Cerebellar cortex (tissue), 1 donor: Measurements from ENCODE around the gene POF1B.
A peak's percentile ranks its signal among the peaks of the same experiment; 100 is the strongest.
"Not testable (repeated sequence)": the region's sequence is repeated elsewhere in the genome, so short reads cannot be mapped to it uniquely, and the experiment has no call there.

Experiments used
- DNase-seq: peaks from one replicate; pipeline ENCODE4 v3.0.0-alpha.2; 2015; ENCODE audit warnings: low spot score

The POF1B gene, protein sequence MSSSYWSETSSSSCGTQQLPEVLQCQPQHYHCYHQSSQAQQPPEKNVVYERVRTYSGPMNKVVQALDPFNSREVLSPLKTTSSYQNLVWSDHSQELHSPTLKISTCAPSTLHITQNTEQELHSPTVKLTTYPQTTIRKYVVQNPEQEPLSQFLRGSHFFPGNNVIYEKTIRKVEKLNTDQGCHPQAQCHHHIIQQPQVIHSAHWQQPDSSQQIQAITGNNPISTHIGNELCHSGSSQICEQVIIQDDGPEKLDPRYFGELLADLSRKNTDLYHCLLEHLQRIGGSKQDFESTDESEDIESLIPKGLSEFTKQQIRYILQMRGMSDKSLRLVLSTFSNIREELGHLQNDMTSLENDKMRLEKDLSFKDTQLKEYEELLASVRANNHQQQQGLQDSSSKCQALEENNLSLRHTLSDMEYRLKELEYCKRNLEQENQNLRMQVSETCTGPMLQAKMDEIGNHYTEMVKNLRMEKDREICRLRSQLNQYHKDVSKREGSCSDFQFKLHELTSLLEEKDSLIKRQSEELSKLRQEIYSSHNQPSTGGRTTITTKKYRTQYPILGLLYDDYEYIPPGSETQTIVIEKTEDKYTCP

DNA sequence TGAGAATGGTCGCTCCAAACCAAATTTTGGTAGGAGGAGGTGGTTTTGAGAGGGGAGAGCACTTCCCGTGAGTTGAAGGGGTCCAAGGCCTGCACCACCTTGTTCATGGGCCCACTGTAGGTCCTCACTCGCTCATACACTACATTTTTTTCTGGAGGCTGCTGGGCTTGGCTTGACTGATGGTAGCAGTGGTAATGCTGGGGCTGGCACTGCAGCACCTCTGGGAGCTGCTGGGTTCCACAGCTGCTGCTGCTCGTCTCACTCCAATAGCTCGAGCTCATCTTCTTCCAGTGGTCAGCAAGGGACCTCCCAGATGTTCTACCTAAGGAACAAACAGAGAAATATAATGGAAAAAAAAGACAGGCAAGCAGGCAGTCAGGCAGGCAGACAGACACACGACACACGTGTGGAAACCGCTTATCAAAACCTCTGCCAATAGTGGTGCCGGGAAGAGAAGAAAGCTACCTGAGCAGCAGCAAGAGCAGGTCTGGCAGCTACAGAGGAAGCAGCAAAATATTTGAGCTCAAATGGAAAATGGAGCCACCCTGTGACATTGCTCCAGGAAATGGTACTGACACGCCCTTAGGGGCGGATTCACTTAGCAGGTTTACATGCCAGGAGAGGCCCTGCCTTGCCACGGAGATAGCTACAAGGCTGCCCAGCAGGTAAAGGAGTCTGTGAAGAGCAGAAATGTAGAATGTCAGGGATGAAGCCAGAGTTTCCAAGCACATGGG, at the start of gene POF1B:
TSS of gene POF1B (minus strand) at position 492 of the 734 bp plus-strand sequence. CDS start at position 281, 211 bp downstream.
- no peak for DNase-seq

DNA sequence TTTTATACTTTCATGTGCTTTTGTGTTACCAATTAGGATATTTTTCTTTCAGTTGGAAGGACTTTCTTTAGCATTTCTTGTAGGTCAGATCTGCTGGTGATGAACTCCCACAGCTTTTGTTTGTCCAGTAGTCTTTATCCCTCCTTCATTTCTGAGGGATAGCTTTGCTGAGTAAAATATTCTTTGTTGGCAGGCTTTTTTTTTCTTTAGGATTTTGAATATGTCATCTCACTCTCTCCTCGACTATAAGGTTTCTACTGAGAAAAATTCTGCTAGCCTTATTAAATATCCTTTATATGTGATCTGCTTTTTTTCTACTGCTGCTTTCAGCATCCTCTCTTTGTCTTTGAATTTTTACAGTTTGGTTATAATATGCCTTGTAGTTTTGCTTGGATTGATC, 49.6 kb upstream of the POF1B start:
- DNase-seq, result no peak

DNA sequence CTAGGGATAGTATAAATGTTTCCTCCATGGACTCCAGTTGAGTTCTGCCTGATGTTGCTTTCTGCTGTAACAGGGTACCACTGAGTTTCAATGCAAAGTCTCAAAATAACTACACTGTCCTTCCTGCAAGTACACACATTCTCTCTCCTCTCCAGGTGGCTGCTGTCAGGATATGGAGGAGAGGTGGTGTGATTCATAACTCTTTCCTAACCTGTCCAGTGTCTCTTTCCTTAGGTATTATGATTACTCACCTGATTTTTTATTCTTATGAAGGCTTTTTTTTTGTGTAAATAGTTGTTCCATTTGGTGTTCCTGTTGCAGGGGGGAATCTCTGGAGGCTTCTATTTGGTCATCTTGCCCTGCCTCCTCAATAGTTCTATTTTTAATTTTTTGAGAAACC, 39.8 kb upstream of the POF1B start:
- DNase-seq, result no peak

DNA sequence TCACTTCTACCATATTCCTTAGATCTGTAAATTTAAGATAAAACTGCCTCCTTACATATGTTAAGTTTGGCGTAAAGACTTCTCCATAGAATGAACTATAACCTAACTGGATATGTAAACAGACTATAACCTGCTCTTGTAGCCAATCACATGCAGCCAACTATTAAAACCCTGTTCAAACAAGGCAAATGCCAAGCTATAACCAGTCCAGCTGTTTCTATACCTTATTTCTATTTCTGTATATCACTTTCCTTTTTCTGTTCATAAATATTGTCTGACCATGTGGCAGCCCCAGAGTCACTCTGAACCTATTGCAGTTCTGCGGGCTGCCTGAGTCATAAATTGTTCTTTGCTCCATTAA, 12.4 kb upstream of the POF1B start:
- no peak for DNase-seq

DNA sequence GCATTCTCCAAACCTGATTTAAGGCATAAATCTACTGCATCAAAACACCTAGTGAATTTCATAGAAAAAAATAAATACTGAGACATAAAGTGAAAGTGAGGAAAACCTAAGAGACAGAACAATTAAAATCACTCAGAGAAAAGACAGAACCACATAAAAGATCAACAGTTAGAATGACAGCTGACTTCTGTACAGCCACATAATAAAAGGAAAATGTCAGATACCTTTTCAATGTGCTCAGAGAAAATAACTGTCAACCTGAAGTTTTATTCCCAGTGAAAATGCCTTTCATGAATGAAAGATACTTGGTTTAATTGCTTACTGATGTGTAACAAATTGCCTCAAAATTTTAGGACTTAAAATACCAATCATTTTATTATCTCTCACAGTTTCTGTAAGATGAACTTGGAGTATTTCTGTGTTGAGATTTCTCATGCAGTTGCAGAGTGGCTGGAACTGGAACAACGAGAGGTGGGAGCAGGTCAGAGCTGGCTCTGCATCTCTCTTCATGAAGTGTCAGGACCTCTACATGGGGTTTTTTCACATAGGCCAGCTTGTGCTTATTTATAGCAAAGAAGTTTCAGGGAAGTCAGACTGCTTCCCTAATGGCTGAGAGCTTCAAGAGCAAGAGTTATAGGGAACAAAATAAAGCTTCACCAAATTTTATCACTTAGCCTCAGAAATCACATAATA, 11.9 kb upstream of the POF1B start:
- DNase-seq, result no peak

DNA sequence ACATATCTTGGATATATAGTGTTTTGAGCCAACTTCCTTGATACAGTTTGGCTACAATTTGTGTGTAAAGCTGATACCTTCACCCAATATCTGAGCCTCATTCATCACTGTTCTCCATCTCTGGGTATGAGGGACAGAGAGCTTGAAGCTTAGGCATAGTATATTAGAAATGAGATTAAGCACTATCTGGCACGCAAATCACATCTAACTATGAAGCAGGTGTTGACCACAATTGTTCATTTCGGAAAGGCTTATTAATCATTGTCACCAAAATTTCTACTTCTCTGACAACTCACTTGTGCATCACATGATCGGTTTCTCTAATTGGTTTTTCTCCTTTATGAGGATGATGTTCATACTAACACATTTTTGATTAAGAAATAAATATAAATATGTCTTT, 2.1 kb upstream of the POF1B start:
- DNase-seq, result no peak

DNA sequence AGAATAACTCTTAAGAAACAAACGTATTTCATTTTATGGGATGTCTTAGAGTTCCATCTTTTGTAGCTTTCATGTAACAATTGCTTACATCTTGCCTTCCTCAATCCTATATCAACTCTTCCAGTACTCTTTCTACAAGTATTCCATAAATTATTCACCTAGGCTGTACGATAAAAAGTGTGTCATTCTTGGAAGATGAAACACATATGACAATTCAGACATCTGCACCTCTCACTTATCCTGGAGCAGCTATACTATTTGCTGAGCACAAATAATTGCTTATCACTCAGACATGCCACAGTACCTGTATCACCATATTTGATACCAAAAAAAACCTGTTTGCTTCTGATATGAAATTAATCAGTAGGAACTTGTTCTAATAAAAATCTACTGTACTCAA, 1.0 kb downstream of the POF1B start:
- DNase-seq, result no peak

DNA sequence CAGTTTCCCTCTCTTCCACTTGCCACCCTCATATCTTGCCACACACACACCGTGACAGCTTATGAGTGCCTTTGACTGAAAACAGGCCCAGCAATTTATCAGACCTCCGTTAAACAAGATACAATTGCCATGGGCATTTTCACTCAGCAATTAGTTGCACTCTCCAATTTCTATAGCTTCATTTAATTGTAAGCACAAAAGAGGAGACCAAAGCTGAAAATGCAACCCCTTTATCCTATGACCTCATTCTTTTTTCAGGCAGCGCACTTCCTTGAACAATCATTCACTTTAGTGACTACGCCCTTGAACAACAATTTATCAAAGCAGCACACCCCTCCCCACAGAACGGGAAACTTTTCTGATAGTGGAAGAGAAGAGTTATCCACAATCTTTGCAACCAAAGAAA, 4.1 kb downstream of the POF1B start:
- no peak for DNase-seq

DNA sequence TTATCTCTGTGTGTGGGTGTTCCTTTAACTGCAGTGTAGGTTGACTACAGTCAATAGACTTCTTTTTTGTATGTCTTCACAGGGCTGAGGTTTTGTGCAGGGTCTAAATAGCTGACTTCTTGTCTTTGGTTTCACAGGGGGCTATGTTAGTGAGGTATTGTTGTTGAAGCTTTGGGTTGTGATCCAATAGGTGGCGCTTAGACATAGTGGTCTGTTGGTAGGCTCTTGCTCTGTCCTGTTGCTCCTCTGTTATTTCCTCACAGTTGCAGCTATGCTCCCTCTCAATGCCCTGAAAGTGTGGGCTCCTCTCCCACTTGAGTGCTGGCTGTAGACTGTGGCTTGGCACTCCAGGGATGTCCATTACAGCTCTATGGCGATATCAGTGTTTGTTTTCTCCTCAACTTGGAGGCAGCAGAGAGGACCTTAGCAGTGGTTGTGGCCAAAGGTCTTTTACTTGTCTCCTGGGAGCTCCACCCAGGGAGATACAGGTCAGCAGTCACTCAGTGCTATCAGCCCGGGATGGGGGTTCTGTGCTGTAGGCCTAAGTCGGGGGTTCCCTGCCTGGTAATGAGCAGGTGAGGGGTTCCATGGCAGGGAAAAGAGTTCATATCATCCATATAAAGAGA, 14.0 kb downstream of the POF1B start:
- no peak for DNase-seq

DNA sequence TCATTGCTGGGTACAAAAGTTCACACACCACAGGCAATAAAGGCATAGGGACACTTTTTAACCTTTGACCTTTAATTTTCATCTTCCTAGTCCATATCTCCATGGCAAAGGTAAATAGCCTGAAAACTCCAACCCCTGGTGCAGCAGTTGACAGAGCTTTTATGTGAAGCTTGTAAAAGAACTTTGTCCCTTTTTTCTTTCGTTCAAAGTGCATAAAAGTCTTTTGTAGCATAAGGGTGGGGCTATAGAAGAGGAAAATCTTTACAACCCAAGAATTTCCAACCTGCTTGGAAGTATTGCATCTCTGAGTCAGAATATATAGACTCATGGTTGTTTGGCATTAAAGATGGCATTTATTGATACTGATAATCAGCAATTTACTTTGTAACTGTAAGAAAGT, 20.4 kb downstream of the POF1B start:
- DNase-seq, result no peak

DNA sequence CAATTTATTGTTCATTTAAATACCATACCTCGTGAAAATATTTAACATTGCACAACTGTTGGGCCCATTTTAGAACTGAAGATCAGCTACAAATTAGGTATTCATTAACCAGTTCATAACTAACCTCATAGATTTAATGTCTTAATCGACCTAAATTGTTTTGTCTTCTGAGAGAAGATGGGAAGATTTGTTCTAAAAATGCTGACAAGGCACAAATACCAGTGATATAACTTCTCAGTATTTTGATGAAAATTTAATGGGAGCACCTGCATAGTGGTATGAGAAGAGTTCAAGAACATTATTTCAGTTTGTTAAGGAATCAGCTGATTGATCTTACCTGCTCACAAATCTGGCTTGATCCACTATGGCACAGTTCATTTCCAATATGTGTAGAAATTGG, 33.9 kb downstream of the POF1B start:
- no peak for DNase-seq

DNA sequence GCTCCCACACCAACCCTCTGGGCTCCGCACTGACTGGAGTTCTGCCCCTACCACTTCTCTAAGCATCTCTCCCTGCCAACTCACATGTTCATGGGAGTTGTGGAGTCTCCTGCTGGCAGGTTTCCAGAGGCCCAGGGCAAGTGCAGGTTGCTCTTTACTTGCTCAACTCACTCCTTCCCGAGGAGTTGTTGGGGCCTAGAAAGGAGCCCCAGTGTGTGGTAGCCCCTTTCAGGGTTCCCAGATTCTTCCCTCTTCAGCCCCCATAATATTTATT, 52.5 kb downstream of the POF1B start:
- no peak for DNase-seq

DNA sequence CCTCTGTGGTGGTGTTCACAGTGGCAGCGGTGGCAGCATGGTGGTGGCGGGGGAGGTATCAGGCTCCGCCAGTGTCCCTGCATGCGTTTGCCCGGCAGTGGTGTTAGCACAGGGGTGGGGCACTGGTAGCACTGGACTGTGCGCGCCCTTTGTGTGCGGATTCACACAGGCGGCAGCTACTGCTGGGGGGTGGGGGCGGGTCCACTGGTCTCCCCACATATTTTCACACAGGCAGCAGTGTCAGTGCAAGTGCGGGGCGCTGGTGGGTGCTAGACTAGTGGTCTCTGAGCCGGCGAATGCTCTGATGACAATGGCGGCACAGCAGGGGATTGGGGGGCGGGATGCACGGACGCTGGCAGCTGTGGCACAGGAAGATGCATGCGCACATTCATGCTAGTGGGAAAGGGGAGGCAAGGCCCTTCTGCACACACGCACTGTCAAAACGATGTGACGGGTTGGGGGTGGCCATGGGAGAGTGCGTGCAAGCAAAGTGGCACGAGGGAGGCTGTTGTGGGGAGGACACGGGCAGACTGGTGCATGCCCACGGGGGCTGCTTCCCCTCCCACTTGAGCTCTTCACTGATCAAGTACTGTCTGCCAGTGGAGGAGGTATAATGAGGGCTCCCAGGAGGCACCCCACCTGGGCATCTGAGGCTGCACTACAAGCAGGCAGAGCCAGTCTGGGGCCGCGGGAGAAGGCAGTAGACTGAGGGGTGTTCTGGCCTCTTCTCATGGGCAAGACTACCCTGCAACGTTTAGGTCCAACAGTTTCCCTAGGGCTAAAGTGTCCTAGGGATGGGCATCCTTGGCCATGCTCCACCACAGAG, 53.0 kb downstream of the POF1B start:
- DNase-seq, result no peak

DNA sequence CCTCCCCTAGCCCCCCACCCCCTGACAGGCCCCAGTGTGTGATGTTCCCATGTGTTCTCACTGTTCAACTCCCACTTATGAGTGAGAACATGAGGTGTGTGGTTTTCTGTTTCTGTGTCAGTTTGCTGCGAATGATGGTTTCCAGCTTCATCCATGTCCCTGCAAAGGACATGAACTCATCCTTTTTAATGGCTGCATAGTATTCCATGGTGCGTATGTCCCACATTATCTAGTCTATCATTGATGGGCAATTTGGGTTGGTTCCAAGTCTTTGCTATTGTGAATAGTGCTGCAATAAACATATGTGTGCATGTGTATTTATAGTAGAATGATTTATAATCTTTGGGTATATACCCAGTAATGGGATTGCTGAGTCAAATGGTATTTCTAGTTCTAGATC, 68.1 kb downstream of the POF1B start:
- not testable (repeated sequence) for DNase-seq

DNA sequence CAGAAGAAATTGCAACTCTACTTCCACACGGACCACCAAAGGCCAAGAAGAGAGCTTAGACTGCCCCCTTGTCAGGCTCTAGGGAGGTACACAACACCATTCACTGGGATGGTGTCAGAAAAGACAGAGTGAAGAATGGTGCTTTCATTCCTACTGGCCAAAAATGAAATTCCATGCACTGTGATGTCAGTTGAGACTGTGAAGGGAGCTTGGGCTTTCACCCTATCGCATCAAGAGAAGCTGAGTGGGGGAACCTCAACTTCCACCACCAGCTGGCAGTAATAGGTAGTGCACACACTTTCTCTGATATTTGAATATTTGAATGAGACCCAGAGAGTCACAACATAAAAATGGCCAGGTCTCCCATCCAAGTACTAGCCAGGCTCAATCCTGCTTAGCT, 69.7 kb downstream of the POF1B start:
- no peak for DNase-seq

DNA sequence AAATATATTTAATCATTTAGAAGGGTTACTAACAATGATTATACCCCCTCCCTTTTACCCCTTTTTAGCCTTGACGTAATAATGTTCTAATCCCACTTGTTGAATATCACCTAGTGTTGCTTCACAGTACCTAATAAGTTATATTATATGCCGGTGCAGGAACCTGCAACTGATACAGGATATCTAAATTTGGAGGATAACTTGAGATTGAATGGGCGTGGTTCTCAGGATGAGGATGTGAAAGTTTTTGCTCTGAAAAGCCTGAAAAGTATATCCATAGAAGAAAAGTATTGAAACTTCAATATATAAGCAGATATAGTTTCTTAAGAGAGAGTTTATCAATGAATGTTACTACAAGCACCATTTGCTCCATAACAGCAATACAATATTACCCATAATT, 75.9 kb downstream of the POF1B start:
- DNase-seq, result no peak

DNA sequence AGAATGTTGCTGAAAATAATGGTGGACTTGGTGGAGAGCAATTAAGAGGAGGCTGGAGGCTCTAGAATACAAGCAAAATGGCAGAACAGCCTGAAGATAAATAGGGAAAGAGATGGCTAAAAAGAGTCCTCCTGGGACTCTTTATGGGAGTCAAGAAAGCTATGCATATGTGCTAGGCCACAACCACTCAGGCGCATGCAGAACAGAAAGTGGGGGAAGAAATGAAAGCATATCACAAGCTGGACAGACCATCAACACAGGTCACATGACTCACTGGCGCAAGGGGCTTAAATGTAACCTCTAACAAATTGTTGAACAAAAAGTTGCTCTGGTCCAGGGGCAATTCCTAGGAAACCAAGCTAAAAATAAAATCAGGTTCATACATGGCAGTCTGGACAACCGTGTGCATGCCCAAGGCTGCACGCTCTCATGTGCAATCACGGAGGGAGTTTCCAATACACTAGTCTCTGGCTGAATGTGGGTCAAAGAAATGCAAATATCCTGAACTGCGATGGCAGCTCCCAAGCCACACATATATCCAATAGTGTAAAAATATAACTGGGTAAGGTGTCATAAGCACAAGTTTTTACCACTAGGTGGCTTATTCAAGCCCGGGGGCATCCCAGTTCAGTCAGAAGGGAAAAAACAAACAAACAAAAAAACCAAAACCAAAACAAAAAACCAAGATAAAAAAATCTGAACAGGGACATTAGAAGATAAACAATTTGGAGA, 90.3 kb downstream of the POF1B start:
- DNase-seq, result no peak

DNA sequence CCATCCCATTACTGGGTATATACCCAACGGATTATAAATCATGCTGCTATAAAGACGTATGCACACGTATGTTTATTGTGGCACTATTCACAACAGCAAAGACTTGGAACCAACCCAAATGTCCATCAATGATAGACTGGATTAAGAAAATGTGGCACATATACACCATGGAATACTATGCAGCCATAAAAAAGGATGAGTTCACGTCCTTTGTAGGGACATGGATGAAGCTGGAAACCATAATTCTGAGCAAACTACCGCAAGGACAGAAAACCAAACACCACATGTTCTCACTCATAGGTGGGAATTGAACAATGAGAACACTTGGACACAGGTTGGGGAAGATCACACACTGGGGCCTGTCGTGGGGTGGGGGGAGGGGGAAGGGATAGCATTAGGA, 94.2 kb downstream of the POF1B start:
- DNase-seq, result not testable (repeated sequence)

DNA sequence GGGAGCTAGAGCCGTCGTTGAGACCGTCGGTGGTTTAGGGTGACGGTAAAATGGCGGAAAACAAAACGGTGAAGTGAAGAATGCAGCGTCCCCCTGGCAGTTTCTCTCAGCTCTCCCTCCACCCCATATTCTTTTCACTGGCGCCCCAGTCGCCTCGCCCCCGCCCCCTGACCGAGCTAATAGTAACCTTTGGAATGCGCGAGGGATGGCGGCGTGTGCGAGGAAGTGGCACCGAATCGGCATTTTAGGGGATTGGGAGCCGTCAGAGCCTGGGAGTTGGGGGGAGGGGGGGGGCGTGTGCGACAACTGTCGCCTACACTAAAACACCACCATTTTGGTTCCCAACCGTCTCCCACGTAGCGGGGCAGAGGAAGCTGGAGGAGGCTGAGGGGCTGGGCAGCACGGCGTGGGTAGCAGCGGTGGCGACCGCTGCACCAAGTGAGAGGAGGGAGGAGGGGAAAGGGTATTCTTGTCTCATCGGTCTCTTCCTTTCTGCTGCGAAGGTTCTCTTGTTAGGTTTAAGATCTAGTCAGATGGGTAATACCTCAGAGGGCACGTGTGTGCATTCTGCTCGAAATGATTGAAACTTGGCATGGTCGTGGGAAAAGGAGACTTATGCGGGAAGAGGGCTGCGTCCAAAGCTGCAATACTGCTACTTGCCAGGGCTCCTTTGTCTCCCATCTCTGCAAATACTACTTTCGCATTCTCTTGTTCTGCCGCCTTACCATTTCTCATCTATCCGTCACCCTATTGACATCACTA, 134.8 kb downstream of the POF1B start:
- peak; percentile 37 for DNase-seq
